Regular cardiac myocyte (primary cell): ENCODE measurements around the gene KIAA1143. TPM values are rescaled to one million over a fixed set of nuclear protein-coding genes. Genes with fewer than 3 reads are reported as not detected.

Experiments used
- total RNA-seq: library from RNA; depleted of rRNA; stranded (reverse); fragments of >200 nt; gene quantifications from 2 replicates; pipeline ENCODE4 v1.2.3, GENCODE V29; 2014

The KIAA1143 gene
- total RNA-seq, result 16.9 and 22.0 TPM in 2 replicates

GRCh38 chr3:44761424-44762169 is at the start of gene KIAA1143, which contains the start of gene KIF15:
Gene KIAA1143, minus strand, starts transcription at chr3:44761619. Its CDS starts 17 bp downstream, at chr3:44761602.
Gene KIF15, plus strand, starts transcription at chr3:44761794. Its CDS starts 72 bp downstream, at chr3:44761866.

DNA sequence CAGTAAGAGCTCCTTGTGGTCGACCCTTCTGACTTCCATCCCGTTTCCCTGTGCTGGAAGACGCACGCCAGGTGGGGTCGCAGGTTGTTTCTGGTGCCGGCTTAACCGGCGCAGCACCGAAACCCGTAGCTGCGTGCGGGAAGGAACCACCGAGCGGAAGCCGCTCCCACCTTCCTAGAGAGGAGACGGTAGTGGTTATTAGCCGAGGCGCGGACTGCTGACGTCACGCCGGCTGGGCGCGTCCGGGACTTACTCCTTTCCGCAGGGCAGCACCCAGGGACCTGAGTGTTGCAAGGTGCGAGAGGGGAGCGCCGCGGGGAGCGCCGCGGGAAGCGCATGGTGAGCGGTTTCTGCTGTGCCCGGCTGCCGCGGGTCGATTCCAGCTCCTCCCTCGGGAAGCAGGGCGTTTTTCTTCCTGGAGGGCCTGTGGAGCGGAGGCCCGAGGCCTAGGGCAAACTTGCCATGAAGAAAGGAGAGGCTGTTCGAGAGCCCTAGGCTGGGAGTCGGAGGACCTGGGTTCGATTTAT is 32.0 kb downstream of the KIAA1143 start, which contains the start of gene ZNF501:
Gene ZNF501 (plus strand): TSS at position 252 of the 527 bp plus-strand sequence. CDS start 4,787 bp downstream, outside the sequence.

DNA sequence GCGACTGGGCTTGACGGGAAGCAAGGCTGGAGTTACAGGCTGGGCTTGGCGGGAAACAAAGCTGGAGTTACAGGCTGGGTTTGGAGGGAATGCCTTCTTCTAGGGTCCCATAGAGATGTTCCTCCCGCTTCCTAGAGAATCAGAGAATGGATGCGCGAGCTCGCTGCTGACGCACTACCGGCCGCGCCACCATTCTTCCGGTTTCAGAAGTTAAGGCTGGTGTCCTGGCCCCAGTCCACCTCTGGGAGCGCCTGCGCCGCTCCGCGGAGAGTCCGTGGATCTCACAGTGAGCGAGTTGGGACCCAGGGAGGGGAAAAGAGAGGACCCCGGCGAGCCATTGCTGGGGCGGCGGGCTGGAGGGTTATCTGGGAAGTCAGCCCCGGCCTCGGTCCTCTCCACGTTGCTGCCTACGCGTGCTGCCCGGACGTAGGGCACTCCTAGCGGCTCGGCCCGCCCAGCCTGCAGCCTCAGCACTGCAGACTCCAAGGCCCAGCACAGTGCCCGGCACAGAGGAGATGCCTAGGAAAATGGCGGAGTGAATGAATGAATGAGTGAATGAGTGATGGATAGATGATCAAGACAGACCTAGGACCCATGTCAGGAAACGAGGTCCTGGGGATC is 48.9 kb downstream of the KIAA1143 start, which contains the start of gene ZNF502:
Gene ZNF502 (plus strand): TSS at position 206 of the 621 bp plus-strand sequence. CDS start 7,602 bp downstream, outside the sequence.

Other genes with a start within 250 kb of the KIAA1143 start
- 5.2 and 7.0 TPM in 2 replicates for gene ZKSCAN7, start 206.4 kb downstream of the KIAA1143 start, total RNA-seq
- gene ZNF660, start 176.7 kb downstream of the KIAA1143 start, total RNA-seq, result 0.77 and 3.1 TPM in 2 replicates
- 16.9 and 17.8 TPM in 2 replicates for gene ZNF197, start 136.6 kb downstream of the KIAA1143 start, total RNA-seq
- 9.9 and 12.1 TPM in 2 replicates for gene ZNF35, start 112.9 kb downstream of the KIAA1143 start, total RNA-seq
- 4.0 and 5.9 TPM in 2 replicates for gene ZNF502, start 49.0 kb downstream of the KIAA1143 start, total RNA-seq
- gene ZNF501, start 32.0 kb downstream of the KIAA1143 start, total RNA-seq, result 4.5 and 5.2 TPM in 2 replicates
- gene KIF15, start 175 bp upstream of the KIAA1143 start, total RNA-seq, result 3.1 and 19.0 TPM in 2 replicates
- 13.8 and 18.3 TPM in 2 replicates for gene TMEM42, start 100.3 kb upstream of the KIAA1143 start, total RNA-seq
- not detected in 2 replicates for gene TGM4, start 113.0 kb upstream of the KIAA1143 start, total RNA-seq
- gene ZDHHC3, start 214.6 kb upstream of the KIAA1143 start, total RNA-seq, result 36.4 and 42.0 TPM in 2 replicates
- 47.6 and 54.1 TPM in 2 replicates for gene EXOSC7, start 214.6 kb upstream of the KIAA1143 start, total RNA-seq